Heart right ventricle (tissue), 16 donors: ENCODE results near the gene FEN1. TPM values are rescaled to one million over a fixed set of nuclear protein-coding genes. Genes with fewer than 3 reads are reported as not detected.

ENCODE experiments used
- ATAC-seq, 8 donors: fragments of 200-7000 bp; cut with Tn5 transposase; one replicate each; pipeline ENCODE4 v1.9.1; 2020; ENCODE audit warnings: mild to moderate bottlenecking in 8 of 8, moderate library complexity in 8 of 8, moderate number of reproducible peaks in 1 of 8
- DNase-seq, 2 donors: peaks; one replicate each; pipeline ENCODE4 v3.0.0-alpha.2; 2020
- H3K27ac ChIP-seq, 10 donors: fragments of 200-600 bp; sonication (generic) in 2 of 10; one replicate each; pipeline versions ENCODE4 v1.5.0 to v1.8.0; 2020 to 2022; ENCODE audit warnings: mild to moderate bottlenecking in 3 of 10
- H3K27me3 ChIP-seq, 7 donors: fragments of 200-600 bp; one replicate each; pipeline ENCODE4 v1.8.0; 2021 to 2022; ENCODE audit warnings: mild to moderate bottlenecking in 2 of 7
- H3K36me3 ChIP-seq, 9 donors: fragments of 200-600 bp; sonication (generic) in 1 of 9; one replicate each; pipeline versions ENCODE4 v1.5.0 to v1.8.0; 2020 to 2022; ENCODE audit warnings: mild to moderate bottlenecking in 2 of 9
- H3K4me1 ChIP-seq, 9 donors: fragments of 200-600 bp; sonication (generic) in 1 of 9; one replicate each; pipeline versions ENCODE4 v1.5.0 to v1.8.0; 2020 to 2022; ENCODE audit warnings: mild to moderate bottlenecking in 4 of 9
- H3K4me3 ChIP-seq, 10 donors: fragments of 200-600 bp; sonication (generic) in 2 of 10; one replicate each; pipeline versions ENCODE4 v1.5.0 to v1.8.0; 2020 to 2022; ENCODE audit warnings: mild to moderate bottlenecking in 7 of 10, moderate library complexity in 2 of 10
- H3K9me3 ChIP-seq, 11 donors: fragments of 200-600 bp in 10 of 11; sonication (generic) in 2 of 11; one replicate each; pipeline versions ENCODE4 v1.5.0 to v1.8.0; 2013 to 2022; ENCODE audit warnings: mild to moderate bottlenecking in 2 of 11, control low read depth in 1 of 11, moderate library complexity in 1 of 11
- CTCF ChIP-seq, 9 donors: fragments of 200-600 bp; sonication (generic) in 2 of 9; IDR thresholded peaks; one replicate each; pipeline versions ENCODE4 v1.5.0 to v1.8.0; 2021 to 2022; ENCODE audit warnings: antibody characterized with exemption in 9 of 9, mild to moderate bottlenecking in 5 of 9, moderate library complexity in 1 of 9
- WGBS, 2 donors: extraction: QIAGEN DNeasy Blood & Tissue Kit; methylation state at CpG; one replicate each; pipeline ENCODE4 v1.1.7; 2013; ENCODE audit warnings: inconsistent platforms in 1 of 2; 5-methylcytosine and 5-hydroxymethylcytosine counted together
- intact Hi-C, 10 donors: fragments of 100-400 bp; cut with DNase I; formaldehyde crosslinking; loops; one replicate each; pipeline versions ENCODE4 v1.11.1 to v1.14.2; 2022
- polyA plus RNA-seq, 2 donors: library from polyadenylated mRNA; stranded (reverse); fragments of 200-250 nt; gene quantifications; one replicate each; pipeline ENCODE4 v1.2.3, GENCODE V29; 2013
- total RNA-seq, 10 donors: library from RNA; stranded (reverse); fragmentation: NEBNext Ultra II Directional in 3 of 10; extraction: Animal tissue kit (Norgen Biotek cat#: 25700) in 3 of 10; gene quantifications; one replicate each; pipeline versions ENCODE4 v1.2.1 to v1.2.4, GENCODE V29; 2021 to 2023
- donor health status: Arrhythmogenic right ventricular cardiomyopathy.
- donor health status: ischemic (EF 13 %, LVEDD 7.1; RV severe dilation, severe dysfunction).
- donor health status: healthy with polysubstance abuse.
- donor health status: DM: no; HTN: yes; CAD: no.
- donor health status: DM: no; HTN: no; CAD: no.
- donor health status: ischemic (EF 25% LVEDD 6.9; RV normal size, moderate dysfunction).
- donor health status: ischemic (EF 25% LVEDD 5.7; RV mildly dilated, moderate dysfunction).
- donor health status: healthy.
- donor health status: DM: yes; HTN: yes; CAD: no.
- donor health status: Ischemic cardiomyopathy.
- donor health status: ischemic (EF 35%, LVEDD 5.7; RV mildly dilated, moderate dysfunction).
- donor health status: nonischemic (EF 11% LVEDD 7.7; RV severe dilation, severe dysfunction).
- donor health status: DM: yes; HTN: yes; CAD: no.
- donor health status: PGD.
- donor health status: ischemic (EF 29% LVEDD 5.4; RV normal size, mild dysfunction).
- donor health status: nonischemic (EF 23%, LVEDD 6.1; RV moderate dilation, normal function).

FEN1 gene
- total and polyA plus RNA-seq, 12 donors: 2.1 to 8.8 (median 6.2) TPM

GRCh38 chr11:61747192-61747966 is 45.3 kb upstream of the FEN1 start:
- peak; percentile 78 to 90 (median 82) for ATAC-seq
- H3K4me1 ChIP-seq: peaks cover 0 to 16% (median 5%) of the 10 kb centered on the region in 9 donors
- H3K9me3 ChIP-seq: no peaks in the 10 kb centered on the region
- H3K36me3 ChIP-seq: peaks cover 0 to 17% (median under 1%) of the 10 kb centered on the region in 9 donors
- H3K4me3 ChIP-seq: no peak overlapping the region
- DNase-seq: peak; percentile 70 to 79
- peaks cover 0 to 23% (median 4%) of the 10 kb centered on the region in 7 donors for H3K27me3 ChIP-seq
- intact Hi-C loops: loop anchor here in 2 of 10 donors (5.0 kb wide), 1 partner anchor 360 kb away; no protein-coding TSS in a partner anchor
- H3K27ac ChIP-seq: no peak overlapping the region
- peak; percentile 74 to 91 (median 85) for TF ChIP-seq CTCF (IDR thresholded peaks at IDR 0.05)
- WGBS, 2 donors: 54 to 71% methylated on average over 19 of the region's 19 CpGs

- H3K36me3 ChIP-seq: peaks cover 0 to 16% (median 0%) of the 10 kb centered on the region in 9 donors
- 39 to 43% methylated on average over 3 of the region's 3 CpGs for WGBS, 2 donors
- H3K27ac ChIP-seq: no peak overlapping the region
- peaks cover 0 to 27% (median 4%) of the 10 kb centered on the region in 7 donors for H3K27me3 ChIP-seq
- DNase-seq: no peak
- peak in 1 of 8 donors; percentile 3 for ATAC-seq
- peaks cover 0 to 19% (median 7%) of the 10 kb centered on the region in 9 donors for H3K4me1 ChIP-seq
- TF ChIP-seq CTCF (IDR thresholded peaks at IDR 0.05): peak in 2 of 9 donors; percentile 1 to 21
- no peaks in the 10 kb centered on the region for H3K9me3 ChIP-seq
- intact Hi-C loops: loop anchor here in 2 of 10 donors (5.0 kb wide), 1 partner anchor 359 kb away; no protein-coding TSS in a partner anchor
- no peak overlapping the region for H3K4me3 ChIP-seq
Measured at GRCh38 chr11:61747967-61748285, 44.8 kb upstream of the FEN1 start.

- Histone ChIP-seq H3K4me3 (no peak overlapping the region), H3K4me1 (peaks cover 0 to 19% (median 7%) of the 10 kb centered on the region in 9 donors), H3K27me3 (peaks cover 0 to 36% (median 5%) of the 10 kb centered on the region in 7 donors), H3K36me3 (peaks cover 0 to 2% (median 0%) of the 10 kb centered on the region in 9 donors), H3K27ac (no peak overlapping the region), H3K9me3 (no peaks in the 10 kb centered on the region)
- no peak for TF ChIP-seq CTCF (IDR thresholded peaks at IDR 0.05)
- 61 to 62% methylated on average over 21 of the region's 21 CpGs for WGBS, 2 donors
- intact Hi-C loops: loop anchor here in 5 of 10 donors (2.0 to 5.0 kb wide), 2 partner anchors 358 to 359 kb away; no protein-coding TSS in a partner anchor
- no peak for ATAC-seq
- DNase-seq: no peak
Measured at GRCh38 chr11:61749591-61750217, 43.0 kb upstream of the FEN1 start.

- Histone ChIP-seq H3K4me3 (no peak overlapping the region), H3K27me3 (peaks cover 0 to 36% (median 5%) of the 10 kb centered on the region in 7 donors), H3K9me3 (no peaks in the 10 kb centered on the region), H3K36me3 (no peaks in the 10 kb centered on the region), H3K4me1 (peaks cover 0 to 19% (median 7%) of the 10 kb centered on the region in 9 donors), H3K27ac (no peak overlapping the region)
- no peak for ATAC-seq
- no peak for TF ChIP-seq CTCF (IDR thresholded peaks at IDR 0.05)
- intact Hi-C loops: loop anchor here in 3 of 10 donors (2.0 to 5.0 kb wide), 2 partner anchors 357 to 358 kb away; no protein-coding TSS in a partner anchor
- DNase-seq: no peak
- 98% methylated on average over 5 of the region's 5 CpGs for WGBS, 2 donors
Measured at GRCh38 chr11:61750631-61751273, 42.0 kb upstream of the FEN1 start.
